Putamen (tissue), 1 donor: ENCODE data around the gene ATL3.
"Not testable (repeated sequence)": the region's sequence is repeated elsewhere in the genome, so short reads cannot be mapped to it uniquely, and the experiment has no call there.

Experiments used
- DNase-seq: peaks from one replicate; pipeline ENCODE4 v3.0.0-alpha.2; 2016; ENCODE audit warnings: low spot score

ATL3 gene

DNA sequence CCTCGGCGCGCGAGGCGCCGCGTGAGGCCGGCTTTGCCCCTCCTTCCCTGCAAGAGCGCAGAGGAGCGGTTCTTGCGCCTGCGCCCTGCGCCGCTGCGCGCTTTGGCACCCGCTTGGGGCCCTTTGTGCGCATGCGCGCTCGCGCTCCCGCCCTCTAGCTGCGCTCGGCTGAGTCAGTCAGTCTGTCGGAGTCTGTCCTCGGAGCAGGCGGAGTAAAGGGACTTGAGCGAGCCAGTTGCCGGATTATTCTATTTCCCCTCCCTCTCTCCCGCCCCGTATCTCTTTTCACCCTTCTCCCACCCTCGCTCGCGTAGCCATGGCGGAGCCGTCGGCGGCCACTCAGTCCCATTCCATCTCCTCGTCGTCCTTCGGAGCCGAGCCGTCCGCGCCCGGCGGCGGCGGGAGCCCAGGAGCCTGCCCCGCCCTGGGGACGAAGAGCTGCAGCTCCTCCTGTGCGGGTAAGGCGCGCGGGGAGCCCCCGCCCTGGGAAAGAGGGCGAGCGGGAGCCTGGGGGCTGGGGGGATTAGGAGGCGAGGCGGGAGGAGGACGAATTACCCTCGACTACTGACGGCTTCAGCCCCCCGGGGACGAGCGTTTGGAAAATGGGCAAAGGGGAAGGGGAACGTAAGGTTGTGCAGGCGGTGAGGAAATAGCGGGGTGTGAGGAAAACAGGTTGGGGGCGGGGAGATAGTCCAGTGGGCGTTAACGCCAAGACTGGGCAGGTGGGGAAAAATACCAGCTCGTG is 10.3 kb upstream of the ATL3 start, which contains the start of gene RTN3:
TSS of gene RTN3 (plus strand) at position 180 of the 745 bp plus-strand sequence. CDS start at position 317, 137 bp downstream.
- peak; percentile 98 for DNase-seq

DNA sequence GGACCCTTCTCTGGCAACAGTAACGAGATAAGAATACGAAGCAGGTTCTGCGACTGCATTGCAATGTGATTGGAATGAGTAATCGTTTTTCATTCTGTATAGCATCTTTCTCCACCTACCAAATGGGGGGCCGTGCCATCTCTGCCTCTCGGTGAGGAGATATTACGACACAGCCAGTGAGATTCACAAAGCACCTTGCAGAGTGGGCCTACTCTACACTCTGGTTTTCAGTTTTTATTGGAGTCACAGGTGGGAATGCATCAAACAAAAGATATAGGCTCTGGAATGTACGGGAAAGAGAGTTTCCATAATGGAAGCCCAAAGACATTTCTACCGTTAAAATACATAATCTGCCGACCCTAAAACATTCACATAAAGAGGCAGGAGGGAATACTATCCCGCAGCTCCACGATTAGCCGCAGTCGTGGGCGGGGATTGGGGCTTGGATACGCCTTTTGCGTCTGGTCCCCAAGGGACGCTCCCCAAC is 9.7 kb upstream of the ATL3 start:
- peak; percentile 78 for DNase-seq

DNA sequence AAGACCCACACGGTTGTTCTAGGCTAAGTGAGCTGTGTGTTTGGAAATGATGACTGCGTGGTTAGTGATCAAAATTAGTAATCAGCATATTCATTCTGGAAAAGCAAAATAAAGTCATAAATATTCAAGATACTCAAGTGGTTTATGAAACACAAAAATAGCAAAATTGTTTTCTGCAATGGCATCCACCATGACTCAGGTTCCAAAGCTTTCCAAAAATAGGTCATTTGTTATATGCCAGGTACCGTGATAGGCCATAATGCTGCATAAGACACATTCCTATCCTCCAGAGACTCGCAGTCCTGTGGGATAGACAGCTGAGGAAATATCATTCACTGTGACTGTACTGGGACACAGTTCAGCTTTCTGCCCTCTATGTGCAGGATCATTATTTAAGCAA is 2.4 kb upstream of the ATL3 start:
- DNase-seq: no peak

DNA sequence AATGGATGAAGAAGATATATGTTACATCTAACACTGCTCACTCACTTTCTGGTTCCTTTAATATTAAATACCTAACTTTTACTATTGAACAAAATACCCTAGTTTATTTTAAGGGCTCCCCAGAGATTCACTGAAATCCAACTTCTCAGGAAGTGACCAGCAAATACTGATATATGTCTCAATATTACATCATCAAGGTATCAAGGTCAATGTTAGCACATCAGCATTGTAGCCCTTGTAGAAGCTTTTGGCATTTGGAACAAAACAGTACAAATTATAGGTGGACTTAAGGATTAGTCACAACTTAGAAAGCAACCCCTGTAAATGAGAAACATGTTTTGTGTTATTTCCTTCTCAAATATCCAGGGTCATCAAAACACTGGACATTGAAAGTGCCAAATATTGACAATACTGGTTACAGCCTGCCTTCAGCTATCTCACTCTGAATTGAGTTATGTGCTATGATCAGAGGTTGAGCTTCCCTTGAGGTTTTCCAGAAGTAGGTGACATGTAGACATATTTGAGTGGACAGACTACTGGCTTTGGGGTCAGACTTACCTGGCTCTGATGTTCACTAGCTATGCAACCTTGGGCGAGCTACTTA is 1.9 kb upstream of the ATL3 start:
- no peak for DNase-seq

DNA sequence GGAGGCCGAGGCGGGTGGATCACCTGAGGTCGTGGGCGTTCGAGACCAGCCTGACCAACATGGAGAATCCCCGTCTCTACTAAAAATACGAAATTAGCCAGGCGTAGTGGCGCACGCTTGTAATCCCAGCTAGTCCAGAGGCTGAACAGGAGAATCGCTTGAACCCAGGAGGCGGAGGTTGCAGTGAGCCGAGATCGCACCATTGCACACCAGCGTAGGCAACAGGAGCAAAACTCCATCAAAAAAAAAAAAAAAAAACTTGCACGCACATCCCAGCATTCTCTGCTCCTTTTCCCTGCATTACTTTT is 934 bp upstream of the ATL3 start:
- no peak for DNase-seq

DNA sequence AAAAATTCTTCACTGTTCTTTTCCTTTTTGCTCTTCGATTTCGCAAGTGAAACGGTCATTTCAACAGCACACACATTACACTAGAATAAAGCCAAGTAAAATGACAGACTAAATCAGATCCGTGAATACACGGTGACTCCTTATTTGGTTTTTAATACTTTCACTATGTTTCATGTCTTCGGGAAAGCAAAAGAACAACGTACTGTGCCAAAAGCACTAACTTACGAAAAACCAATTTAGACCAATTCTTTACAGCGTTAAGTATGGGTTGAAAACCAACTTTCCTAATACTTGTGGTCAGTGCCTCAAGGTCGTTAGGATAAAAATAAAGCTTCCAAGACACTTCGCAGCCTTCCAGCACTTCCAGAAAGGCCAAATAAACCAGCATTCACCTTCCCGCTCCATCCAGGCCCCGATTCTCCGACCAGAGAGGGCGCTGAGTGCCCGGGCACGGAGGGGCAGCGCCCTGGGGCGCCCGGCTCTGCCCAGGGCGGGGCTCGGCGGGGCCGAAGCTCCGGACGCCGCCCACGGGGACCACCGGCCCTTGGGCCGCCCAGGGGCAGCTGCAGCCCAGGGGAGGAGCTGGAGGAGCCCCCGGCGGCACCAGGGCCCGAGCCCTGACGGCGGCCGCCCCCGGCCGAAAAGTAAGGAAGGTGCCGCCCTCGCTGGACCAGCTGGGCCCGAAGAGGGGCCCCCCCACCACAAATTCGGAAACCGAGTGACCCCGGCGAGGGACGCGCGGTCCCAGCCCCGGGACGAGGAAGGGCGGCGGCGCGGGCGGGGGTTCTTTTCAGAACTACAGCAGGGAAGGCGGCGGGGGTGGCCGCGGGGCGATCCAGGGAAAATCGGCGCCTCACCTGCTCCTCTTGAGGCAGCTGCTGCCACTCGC is 499 bp downstream of the ATL3 start:
- peak; percentile 79 for DNase-seq

DNA sequence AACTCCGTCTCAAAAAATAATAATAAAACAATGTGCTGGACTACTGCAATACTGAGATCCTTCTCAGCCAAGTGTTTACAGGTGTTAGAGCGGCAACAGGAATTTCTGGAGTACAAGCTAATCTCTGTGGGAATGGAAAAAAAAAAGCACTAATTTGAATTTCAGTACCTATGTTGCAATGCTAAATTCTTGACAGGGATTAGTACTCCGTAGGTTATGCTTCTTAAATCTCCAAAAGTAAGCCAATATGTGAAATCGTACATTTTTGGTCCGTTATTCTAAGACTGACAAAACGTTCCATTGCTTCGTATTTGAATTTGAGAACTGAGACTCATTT is 1.1 kb downstream of the ATL3 start:
- DNase-seq: peak; percentile 6

DNA sequence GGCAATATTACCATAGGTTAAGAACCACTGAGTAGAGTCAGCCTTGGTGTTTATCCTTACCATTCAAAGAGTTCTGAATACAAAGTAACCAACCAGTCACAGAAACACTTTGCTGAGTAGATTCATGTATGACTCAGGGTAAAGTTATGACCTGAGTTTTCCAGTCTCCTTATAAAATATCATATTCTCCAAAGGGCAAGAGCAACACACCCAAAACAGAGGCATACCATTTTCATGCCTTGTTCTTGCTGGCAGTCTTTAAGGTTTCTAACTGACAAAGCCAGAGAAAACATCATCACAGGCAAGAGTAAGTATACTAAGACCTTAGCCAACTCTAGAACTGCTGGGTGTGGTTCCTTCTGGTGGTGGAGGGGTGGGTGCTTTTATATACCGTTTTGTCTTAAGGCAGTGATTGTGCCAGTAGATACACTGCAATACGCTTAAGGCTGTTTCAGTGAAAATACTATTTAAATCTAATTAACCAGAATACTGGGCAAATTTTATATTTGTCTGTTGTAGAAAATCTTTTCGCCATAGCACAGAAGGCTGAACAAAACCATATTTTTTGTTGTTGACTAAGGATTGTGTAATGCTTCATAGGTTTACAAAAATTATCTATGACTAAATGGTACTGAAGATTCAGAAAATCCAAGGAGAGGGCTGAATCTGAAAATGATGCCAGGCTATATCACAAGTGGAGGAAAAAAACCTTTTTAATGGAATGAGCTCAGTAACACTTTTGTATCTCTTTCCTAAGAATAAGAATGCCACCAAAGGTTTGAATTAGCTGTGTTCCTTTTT is 3.0 kb downstream of the ATL3 start:
- no peak for DNase-seq

DNA sequence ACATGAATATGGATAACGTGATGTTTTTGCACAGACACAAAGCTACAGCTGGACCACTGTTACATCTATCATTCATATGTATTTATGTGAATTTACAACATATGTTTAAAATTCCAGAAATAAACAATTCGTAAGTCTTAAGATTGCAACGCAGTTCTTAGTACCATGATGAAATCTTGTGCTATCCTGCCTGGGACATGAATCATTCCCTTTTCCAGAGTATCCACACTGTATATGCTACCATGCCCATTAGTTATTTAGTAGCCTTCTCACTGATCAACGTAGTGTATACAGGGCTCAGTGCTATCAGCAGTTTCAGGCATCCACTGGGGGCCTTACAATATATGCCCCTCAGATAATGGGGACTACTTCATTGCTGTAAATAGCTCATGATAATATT is 4.3 kb downstream of the ATL3 start:
- DNase-seq: no peak

DNA sequence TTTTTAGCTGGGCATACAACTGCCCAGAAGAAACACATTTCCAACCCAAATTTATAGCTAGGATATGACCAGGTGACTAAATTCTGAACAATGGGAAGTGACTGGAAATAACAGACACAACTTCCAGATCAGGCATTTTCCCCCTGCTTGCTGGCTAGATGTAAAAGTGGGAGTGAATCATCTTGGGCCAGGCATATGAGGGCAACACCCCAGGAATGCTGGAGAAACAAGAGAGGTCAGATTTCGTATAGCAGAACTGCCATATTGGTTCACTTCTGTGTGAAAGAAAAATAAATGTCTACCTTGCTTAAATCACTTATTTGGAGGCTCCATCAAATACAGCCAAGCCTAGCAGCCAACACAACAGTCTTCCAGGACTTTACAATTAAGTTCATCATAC is 7.4 kb downstream of the ATL3 start:
- DNase-seq: no peak

DNA sequence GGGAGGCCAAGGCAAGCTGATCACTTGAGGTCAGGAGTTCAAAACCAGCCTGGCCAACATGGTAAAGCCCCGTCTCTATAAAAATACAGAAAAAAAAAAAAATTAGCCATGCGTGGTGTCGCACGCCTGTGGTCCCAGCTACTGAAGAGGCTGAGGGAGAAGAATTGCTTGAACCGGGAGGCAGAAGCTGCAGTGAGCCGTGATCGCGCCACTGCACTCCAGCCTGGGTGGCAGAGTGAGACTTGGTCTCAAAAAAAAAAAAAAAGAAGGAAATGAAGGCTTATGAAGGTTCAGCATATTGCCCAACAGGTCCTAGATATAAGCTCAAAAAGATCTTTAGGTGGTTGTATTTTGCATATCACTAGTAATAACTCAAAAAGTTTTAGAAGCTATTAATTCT is 10.2 kb downstream of the ATL3 start:
- DNase-seq: no peak

DNA sequence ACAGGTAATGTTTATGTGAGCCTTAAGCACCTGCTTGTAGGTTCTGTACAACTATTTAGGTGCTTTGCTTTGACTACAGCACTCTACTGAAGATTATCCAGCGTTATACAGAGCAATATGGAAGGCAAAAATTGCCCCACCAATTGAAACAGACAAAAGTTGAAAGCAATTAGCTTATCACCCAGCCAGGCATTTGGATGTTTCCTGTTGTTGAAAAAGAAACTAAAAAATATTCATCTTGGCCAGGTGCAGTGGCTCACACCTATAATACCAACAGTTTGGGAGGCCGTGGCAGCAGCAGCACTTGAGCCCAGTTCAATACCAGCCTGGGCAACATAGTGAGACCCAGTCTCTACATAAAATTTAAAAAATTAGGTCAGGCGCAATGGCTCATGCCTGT is 18.5 kb downstream of the ATL3 start:
- no peak for DNase-seq

DNA sequence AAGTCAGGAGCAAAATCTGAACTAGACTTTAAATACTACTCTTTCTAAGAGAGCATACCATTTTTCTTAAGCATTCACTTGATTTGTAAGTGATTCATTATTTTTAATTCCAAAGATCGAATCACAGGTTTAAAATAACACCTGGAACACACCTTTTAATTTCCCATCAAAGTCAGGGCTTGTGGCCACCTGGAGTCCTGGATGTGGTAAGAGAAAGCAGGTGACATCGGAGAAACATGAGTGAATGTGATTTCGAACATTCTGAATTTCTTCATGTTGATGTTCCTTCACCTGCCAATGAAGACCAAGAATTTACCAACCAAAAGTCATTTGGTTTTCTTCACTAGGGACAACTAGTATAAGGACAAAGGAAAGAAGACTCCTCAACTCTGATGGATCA is 28.0 kb downstream of the ATL3 start:
- no peak for DNase-seq

DNA sequence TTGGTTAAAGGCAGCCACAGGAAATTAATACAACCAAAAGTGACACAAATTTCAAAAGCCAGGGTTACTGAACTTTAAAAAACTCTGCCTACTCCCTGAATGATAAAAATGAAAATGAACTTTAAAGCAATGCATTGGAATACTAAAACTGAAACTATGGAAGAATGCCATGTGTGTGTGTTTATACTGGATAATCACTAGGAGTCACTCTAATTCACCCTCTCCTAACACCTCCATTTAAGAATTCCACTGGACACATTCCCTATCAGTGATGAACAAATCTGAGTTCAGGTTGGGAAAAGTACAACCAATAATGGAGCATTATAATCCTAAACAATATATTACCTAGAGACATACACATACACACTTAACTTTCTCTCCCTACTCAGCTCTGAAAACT is 29.4 kb downstream of the ATL3 start:
- no peak for DNase-seq

DNA sequence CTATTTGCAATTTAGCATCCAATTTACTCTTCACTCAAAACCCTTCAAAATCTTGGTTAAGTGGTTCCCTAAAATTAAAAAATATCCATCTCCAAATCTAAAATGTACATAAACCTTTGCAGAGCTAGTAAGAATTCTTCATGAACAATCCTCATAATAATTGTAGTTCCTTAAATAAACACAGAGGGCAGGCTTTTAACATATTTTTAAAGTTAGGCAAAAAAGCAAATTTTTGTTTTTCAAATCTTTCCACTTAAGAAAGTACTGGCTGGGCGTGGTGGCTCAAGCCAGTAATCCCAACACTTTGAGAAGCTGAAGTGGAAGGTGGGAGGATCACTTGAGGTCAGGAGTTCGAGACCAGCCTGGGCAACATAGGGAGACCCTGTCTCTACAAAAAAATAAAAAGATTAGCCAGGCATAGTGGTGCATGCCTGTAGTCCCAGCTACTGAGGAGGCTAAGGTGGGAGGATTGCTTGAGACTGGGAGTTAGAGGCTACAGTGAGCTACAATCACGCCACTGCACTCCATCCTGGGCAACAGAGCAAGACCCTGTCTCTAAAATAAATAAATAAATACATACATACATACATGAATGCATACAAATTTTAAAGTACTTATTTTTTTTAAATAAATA is 31.9 kb downstream of the ATL3 start:
- DNase-seq: no peak

DNA sequence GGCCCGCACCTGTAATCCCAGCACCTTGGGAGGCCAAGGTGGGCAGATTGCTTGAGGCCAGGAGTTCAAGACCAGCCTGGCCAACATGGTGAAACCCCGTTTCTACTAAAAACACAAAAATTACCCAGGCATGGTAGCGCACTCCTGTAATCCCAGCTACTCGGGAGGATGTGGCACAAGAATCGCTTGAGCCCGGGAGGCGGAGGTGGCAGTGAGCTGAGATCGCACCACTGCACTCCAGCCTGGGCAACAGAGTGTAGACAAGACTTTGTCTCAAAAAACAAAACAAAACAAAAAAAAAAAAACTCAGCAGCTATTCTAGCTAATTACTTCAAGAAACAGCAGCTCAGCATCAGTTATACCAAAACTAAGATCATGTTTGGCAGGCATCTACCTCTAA is 32.7 kb downstream of the ATL3 start:
- DNase-seq: not testable (repeated sequence)

DNA sequence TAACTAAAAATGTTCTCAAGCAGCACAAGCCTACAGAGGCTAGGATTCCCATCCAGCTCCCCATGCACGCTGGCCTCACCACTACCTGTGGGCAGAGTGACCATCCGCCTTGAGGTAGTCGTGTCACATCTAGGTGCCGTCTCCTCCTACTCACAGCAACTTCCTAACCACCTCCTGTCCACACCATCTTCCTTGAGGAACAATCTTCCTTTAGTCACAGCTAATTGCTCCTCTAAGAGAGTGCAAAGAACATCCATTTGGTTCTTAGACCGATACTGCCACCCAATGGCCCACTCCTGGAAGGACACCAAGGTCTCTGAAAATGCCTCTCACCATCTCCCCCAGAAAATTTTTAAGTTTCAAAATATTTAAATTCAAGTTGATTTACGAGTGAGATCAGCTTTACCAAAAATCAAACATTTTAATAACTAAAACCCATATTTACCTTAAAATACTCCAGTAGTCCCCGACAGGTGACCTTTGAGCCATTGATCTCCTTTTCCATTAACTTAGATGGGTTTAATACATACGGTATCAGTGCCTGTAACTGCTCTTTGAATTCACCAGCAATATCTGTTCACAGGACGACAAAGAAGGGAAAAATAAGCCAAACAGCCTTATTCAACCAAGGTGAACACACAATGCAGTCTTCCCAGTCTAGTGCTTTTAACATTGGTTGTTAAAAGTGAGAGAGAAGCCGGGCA is 35.3 kb downstream of the ATL3 start:
- peak; percentile 73 for DNase-seq

DNA sequence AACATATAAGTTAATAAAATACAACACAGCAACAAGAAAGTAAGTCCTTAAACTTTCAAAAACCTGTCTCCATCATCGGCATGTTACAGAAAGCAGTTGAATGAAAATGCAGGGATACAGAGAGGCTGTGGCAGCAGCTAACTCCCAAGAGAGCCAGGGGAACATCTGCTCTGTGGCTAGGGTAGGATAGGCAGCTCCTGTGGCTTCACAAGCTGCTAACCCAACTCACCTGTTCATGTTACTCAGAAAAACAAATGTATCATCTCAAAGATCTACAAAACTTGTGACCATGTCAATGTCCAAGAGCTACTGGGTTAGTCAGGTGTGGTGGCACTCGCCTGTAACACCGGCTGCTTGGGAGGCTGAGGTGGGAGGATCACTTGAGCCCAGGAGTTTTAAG is 41.8 kb downstream of the ATL3 start:
- DNase-seq: no peak

DNA sequence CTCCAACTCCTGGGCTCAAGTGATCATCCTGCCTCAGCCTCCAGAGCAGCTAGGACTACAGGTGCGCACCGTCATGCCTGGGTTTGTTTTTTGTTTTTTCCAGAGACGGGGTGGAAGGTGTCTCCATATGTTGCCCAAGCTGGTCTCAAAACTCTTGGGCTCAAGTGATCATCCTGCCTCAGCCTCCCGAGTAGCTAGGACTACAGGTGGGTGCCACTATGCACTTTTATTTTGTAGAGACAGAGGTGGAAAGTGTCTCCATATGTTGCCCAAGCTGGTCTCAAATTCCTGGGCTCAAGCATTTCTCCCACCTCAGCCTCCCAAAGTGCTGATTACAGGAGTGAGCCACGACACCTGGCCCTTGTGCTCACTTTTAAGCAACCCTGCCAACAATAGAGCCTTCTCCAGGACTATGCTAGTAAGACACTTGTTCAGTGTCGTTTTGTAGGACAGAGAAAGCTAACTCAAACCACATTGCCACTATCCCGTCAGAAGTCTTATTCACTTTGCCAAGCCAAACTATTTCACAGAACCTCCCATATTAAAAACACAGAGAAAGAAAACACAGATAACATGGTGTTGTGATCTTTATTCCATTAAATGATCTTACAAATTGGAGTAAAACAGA is 47.5 kb downstream of the ATL3 start:
- DNase-seq: no peak

DNA sequence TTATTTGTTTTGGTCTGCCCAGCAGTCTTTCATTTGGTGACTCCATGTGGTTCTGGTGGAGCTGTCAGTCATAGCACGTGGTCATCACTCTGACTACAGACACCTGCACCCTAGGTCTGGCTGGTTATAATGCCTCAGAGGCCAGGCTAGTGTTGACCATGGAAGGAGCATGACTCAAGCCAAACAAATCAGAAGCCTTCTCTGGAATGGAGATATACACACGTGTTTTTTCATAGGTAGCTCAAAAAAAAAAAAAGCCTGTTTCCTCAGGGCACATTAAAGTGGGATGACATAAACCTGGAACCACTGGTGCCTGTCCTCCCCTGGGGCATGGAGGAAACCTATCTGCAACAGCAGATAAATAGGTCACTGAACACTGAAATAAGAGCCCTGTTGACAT is 48.9 kb downstream of the ATL3 start:
- no peak for DNase-seq

DNA sequence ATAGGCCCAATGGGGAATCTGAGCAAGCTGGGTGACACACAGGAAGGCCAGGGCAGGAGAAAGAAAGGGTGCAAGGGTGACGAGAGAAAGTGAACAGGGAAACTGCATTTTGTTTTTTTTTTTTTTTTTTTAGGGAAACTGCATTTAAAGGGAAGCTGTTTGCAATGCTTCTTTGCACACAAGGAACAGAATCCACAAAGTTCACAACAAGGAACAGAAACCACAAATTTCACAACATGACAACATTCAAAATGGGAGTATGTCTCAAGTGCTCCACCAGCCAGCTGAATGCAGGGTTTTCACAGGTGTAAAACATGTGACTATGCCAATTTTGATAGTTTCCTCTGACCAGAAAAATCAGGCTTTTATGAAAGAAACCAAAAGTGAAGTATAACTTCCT is 50.1 kb downstream of the ATL3 start:
- no peak for DNase-seq
